Amniotic epithelial cell (primary cell): Measurements from ENCODE around the gene HNRNPAB.
"Not testable (repeated sequence)": the region's sequence is repeated elsewhere in the genome, so short reads cannot be mapped to it uniquely, and the experiment has no call there.

ENCODE experiments used
- DNase-seq: peaks from one replicate; pipeline ENCODE4 v3.0.0-alpha.2; 2010; ENCODE audit warnings: low read depth

Gene HNRNPAB

DNA sequence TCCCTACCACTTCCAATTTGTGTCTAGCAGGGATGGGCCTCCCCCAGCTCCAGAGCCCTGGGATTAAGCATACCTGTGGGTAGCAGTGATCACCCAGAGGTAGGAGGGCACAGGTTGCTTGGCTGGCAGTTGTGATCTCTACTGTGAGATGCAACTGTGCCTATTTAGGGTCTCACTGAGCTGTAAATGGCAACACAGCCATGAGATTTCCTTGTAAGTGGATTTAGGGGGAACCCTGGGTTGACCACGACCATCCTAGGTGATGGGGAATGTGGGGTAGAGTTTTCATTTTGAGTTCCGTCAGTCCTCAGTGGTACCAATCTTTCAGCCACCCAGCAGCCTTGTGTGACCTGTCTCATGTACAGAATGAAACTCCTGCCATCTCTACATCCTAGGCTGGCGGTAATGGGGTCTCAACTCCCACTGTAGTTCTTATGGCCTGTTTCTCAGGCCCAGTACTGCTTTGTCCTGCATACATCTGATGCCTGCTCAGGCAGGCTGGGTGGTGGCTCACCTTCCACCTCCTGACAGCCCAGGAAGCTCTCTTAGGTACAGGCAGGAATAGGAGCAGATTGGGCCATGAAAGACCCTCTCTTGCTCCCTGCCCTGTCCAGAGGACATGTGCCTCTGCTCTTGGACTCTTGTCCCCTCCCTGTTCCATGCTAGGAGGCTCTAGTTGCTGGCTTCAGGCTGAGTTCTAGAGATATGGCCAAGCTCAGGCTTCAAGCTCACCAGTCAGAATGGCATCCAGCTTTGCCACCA lies 8.1 kb downstream of the HNRNPAB start:
- DNase-seq: no peak

DNA sequence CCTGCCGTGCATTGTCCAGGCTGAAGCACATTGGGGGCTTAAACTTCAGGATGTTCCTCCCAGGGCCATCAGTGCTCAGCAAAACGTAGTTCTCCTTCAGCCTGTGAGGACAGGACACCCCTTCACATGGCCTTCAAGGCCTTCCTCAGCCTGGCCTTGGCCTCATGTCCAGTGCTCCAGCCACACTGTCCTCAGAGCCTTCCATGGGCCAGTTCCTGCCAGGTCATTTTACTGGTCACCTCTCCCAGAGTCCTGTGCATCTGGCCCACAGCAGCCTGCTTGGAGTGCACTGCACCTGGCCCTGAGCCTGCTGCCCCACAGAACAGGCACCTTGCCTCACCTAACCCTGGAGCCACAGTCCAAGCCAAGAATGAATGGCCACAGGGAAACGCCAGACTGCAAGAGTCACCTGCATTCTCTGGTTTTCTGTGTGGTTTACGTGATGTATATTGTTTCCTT lies 8.7 kb downstream of the HNRNPAB start:
- no peak for DNase-seq

DNA sequence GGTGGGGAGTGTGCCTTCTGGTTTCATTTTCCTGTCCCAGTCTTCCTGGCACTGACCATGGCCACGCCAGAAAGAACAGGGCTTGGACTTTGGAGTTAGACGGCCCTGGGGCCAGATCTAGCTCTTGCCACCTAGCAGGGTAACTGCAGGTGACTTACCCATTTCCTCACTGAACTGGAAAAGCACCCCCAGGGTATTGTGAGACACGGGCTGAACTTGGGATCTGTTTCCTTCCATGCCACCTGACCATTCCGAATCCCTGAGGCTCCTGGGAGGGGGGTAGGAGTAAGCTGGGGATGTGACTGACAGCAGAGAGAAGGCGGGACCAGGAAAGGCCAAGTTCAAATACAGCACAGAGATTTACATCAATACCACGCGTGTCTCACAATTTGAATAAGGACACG lies 9.4 kb downstream of the HNRNPAB start:
- DNase-seq: no peak

DNA sequence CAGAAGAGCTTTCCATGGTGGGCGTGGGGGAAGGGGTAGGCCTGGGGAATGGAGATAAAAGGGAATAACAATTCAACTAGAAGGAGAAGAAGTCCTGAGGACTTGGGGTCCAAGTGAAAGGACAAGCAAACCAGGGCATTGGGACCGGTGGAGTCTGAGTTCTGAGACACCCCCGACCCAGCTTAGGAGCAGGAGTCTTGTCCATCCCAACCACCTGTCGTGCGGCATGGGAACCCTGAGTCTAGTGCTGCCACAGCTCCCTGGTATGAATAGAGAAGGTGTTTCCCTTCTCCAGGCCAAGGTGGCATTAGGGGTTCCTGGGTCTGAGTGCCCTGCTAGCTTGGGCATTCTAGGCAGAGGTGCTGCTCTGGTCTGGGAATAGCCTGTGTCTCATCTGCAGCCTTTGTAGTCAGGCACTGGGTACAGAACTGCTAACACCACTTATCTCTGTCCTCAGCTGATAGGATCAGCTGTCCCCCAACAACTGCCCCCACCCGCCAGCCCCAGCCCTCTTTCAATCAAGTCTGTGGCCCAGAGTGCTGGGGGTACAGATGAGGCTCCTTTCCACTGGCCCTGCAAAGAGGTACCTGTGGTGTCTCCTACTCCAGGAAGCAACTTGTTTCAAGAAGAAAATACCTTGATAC lies 9.9 kb downstream of the HNRNPAB start:
- no peak for DNase-seq

DNA sequence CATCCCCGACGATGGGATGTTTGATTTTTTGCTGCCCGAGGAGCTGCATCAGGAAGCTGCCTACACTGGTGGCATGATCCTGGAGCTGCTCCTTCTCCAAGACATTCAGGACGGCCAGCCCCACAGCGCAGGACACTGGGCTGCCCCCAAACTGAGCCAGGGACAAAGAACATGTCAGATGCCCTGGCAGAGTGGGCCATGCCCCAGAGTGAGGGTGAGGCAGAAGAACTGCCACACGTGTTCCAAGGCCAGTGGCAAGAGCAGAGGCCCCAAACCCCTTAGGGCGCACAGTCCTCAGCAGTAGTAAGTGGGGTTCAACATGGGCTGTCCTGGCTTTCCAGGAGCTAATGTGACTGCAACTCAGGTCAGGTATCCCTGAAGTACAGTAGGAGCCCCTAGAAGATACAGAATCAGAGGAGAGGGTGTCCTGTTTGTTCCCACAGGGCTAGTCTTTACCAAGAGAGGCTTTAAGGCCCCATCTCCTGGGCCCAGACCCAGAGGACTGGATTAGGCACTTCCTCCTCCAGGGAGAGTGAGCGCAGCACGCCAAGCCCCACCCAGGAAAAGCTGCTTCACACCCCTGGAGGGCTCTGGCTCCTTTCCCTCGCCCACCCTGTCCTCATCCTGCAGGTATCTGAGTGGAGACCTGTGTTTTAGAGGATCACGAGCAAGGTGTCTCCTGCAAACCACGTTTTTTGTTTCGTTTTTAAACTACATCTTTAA lies 11.1 kb downstream of the HNRNPAB start:
- no peak for DNase-seq

DNA sequence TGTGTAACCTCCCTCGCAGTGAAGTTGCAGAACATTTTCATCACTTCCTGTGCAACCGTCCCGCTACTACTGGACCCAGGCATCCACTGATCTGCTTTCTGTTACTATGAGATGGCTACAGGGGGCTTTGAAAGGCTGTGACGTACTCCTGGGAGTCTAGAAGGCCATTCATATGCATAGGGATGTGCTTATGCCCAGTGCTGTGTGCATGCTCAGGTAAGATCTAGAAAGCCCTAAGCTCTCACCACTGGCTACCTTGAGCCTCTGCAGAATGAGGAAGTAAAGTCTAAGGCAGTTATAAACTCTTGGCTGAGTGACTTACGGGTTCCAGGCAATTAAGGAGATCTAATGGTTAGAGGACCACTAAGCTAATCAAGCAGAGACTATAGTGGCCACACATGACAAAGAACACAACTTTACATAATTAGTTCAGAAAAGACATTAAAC lies 11.8 kb downstream of the HNRNPAB start:
- no peak for DNase-seq

DNA sequence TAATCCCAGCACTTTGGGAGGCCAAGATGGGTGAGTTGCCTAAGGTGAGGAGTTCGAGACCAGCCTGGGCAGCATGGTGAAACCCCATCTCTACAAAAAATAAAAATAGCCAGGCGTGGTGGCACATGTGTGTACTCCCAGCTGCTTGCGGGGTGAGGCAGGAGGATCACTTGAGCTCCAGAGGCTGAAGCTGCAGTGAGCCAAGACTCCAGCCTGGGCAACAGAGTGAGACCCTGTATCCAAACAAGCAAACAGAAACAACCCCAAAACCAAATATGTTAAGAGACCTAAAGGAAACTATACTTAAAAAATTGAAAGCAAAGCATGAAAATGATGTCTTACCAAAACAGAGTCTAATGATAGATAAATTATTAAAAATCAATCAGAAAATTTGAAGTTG lies 12.4 kb downstream of the HNRNPAB start:
- no peak for DNase-seq

DNA sequence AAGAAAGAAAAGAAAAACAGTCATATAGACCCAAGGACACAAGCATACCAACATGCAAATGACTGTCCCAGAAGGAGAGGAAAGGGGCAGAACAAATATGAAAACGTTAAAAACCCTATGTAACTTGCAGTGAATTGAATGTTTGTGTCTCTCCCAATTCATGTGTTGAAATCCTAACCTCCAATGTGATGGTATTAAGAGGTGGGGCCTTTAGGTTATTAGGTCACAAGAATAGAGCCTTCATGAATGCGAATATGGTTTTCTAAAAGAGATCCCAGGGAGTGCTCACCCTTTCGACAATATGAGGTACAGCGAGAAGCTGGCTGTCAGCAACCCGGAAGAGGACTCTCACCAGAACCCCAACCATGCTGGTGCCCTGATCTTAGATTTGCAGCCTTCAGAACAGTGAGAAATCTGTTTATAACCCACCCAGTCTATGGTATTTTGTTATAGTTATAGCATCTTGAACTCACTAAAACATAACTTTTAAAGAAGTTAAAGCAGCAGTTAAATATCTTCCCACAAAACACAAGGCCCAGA lies 14.0 kb downstream of the HNRNPAB start:
- no peak for DNase-seq

DNA sequence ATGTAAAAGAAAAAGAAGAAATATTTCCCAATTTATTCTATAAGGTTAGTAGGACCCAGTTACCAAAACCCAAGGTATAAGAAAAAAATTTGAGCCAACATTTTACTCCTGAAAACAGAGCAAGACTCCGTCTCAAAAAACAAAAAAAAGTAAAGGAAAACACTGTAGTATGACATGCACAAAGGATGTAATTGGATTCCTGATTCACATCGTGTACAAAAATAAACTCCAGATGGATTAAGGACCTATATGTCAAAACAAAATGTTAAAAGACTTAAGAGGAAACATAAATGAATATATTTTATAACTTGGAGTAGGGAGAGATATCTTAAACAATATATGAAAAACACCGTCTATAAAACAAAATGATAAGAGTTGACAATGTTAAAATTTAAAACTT lies 14.5 kb downstream of the HNRNPAB start:
- no peak for DNase-seq

DNA sequence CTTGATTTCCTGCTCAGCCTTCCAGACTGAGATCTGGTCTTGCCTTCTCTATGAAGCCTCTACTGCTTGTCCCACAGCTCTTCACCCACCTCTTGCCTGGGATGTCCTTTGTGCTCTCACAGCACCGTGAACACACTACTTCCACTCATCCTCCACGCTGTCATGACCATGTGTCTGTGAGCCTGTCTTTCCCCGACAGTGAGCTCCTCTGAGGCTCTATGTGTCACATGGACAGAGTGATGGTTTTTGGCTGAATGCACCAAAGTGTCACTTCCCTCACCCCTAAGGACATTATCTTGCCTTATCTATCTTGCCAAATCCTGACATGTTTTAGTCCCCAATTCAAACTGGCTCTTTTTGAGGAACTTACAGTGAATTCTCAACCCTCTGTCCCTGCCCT lies 16.9 kb downstream of the HNRNPAB start:
- DNase-seq: no peak

DNA sequence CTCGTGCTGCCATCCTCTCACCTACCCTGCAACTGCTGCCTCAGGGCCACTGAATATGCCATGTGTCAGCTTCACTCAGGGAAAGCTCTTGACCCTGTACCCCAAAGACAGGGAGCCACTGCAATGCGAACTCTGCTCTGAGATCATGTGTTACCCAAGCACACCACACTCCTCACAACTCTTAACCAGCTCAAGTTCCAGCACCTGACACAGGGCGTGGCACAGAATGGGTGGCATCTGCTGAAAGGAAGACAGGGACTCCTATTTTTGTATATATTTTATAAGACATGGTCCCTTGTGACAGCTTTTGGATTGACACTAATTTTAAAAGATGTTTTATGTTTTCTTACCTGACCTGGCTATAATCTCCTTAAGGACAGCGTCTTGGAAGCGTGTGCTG lies 17.5 kb downstream of the HNRNPAB start:
- DNase-seq: no peak

DNA sequence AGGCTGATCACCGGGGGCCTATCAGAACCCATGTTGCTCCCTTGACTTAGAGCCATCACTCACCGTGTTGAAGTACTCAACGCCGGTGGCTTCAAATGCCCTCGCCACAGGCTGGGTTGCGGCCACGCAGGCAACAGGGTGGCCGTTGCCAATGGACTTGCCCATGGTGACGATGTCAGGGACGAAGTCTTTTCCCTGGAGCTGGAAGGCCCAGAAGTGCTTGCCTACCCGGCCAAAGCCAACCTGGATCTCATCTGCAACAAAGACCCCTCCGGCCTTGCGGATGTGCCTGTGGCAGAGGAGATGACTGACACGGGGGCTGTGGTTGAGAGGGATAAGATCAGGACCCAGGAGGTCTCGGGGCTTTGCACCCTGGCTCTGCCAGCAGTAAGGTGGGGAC lies 18.0 kb downstream of the HNRNPAB start:
- no peak for DNase-seq

DNA sequence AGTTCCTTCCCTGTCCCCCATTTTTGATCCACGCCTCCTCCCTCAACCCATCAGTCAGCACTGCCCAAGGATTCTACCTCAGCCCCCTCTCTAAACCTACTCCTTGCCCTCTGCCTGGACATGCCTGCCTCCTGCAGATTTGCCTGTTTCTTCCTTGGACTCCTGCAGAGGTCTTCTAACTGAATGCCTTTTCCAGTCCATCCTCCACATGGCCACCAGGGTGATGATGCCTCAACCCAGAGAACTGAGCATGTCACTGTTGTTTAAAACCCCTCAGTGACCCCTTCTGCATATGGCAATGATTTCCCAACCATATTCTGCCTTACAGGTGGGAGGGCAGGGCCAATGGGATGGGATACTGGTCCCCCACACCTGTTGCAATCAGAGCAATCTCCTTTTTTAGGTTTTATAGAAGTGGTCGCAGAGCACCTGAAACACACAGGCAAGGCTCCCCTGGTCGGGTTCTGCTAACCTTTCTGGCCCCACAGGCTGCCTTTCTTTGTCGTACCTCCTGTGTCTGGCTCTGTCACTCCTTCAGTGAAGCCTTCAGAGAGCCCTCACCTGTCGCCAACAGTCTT lies 19.0 kb downstream of the HNRNPAB start:
- DNase-seq: no peak

DNA sequence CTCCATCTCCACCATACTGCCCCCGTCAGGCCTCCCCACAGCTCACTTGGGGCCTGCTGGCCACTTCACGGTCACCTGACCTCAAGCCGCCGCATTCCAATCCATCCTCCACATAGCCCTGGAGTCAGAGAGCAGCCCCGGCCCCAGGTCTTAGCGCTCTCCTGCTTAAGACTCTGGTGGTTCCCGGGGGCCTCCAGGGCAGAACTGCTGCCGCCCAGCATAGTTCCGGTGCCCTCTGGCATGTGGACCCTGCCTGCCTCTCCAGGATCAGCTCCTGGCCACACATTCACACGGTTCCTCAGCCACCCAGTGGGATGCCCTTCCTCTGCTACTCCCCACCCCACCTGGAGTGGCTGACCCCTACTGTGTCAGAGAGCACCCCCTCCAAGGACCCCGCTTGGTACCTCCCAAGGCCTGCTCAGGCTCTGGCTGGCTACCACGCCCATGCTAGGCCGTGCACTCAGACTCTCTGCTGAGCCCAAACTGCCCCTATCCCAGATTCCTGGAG lies 19.5 kb downstream of the HNRNPAB start:
- peak; percentile 49 for DNase-seq

DNA sequence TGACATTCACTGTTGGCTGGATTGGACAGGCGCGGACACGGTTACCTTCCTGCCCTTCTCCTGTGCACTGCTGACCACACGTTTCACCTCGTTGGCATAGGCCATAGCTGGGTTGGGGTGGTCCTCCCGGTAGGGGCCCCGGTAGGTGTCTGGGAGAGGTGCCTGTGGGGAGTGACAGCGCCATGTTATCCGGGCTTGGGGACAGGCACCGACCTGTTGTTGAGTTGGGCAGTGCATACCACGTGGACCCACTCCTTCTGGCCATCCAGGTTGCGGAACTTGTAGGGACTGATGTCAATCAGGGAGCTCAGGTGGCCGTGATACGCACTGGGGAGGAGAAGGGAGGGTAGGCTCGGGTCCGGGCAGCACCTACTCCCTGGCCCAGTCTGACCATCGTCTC lies 20.1 kb downstream of the HNRNPAB start:
- no peak for DNase-seq

DNA sequence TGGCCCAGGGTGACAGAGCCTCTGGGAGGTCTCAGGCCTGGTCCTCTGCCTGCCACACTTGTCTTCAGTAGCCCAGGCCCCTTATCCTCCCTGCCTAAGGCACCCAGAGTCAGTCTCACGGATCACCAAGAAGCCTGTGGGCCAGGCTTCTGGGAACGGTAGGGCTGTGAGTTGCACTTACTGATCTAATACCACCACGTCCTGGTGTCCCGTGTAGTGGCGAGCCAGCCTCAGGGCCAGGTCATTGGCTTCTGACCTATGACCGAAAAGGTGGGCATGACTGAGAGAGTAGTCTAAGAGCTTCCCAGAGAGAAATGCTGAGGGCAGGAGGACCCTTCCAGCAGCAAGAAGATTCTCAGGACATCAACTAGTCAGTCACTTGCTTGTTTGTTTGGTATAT lies 20.8 kb downstream of the HNRNPAB start:
- no peak for DNase-seq

DNA sequence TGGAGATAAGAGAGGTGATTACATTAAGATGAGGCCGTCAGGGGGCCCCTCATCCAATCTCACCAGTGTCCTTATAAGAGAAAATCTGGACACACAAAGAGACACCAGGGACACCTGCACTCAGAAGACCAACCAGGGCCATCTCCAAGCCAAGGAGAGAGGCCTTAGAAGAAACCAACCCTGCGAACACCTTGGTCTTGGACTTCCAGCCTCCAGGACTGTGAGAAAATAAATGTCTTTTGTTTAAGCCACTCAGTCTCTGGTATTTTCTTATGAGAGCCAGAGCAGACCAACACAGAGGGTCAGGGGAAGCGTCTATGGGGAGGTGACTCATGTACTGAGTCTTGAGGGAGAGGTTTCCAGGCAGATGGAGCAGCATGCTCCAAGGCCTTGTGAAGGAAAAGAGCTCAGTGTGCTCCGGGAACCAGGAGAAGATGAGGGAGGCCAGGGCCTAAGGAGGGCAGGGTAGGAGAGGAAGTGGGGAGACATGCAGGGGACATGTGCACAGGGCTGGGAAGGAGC lies 22.9 kb downstream of the HNRNPAB start:
- peak; percentile 52 for DNase-seq

DNA sequence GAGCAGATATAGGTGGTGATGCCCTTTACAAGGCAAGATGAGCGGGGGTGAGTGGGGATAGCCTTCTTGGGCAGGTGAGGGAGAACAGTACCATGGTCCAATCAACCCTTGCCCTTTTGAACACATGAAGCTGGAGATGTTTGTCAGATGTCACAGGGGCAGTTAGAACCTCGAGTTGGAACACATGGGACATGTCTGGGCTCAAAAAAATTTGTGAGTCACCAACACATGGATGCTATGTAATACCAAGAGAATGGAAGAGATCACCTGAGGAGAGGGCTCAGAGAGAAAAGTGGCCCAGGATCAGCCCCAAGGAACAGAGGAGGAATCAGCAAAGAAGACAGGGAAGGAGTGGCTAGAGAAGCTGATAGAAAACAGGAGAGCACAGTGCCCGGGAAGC lies 23.6 kb downstream of the HNRNPAB start:
- no peak for DNase-seq

DNA sequence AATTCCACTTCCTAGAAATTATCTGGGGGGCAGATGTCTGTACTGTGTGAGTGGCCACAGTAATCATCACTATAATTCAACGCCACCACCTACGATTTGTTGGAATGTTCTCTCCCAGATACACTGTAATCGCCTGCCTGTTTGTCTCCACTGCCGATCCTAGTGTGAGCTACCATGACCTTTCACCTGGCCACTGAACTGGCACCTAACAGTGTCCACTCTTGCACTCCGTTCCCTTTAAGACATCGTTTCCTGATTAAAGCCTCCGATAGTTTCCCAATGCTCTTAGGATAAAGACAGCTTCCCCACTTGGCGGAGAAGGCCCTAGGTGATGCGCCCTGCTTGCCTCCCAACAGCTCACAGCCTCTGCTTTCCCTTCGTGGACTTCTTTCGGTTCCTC lies 24.3 kb downstream of the HNRNPAB start:
- no peak for DNase-seq

DNA sequence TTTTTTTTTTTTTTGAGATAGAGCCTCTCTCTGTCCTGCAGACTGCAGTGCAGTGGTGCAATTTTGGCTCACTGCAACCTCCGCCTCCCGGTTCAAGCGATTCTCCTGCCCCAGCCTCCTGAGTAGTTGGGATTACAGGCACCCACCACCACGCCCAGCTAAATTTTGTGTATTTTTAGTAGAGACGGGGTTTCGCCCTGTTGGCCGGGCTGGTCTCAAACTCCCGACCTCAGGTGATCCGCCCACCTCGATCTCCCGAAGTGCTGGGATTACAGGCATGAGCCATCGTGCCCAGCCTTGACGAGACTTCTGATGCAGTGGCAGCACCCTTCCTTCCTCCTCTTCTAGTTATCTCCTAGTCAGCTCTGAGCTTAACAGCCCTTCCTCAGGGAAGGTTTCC lies 24.8 kb downstream of the HNRNPAB start:
- DNase-seq: not testable (repeated sequence)

DNA sequence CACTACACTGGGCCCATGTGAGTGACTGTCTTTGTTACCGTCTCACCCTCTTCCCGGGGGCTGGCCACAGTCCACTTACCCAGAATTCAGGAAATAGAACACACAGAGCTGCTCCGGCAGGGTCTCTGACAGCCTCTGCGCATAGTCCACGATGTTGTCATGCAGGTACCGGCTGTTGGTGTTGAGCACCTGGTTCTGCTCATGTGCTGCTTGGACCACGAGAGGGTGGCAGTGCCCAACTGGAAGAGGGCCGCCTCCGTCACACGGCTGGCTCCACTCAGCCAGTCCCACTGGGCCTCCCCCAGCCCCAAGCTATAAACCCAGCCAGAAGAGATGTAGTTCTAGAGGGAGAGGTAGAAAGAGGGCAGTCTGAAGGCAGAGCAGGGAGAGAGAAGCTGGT lies 25.5 kb downstream of the HNRNPAB start:
- no peak for DNase-seq
